ENCODE results near the gene SLC38A6. TPM values are rescaled to one million over a fixed set of nuclear protein-coding genes. Genes with fewer than 3 reads are reported as not detected.

SLC38A6 gene
- total and polyA plus RNA-seq, 10 of the 15 experiments (the other 5 are each of a cell fraction or from before 2014, with no cell fraction given) = 2.0 to 7.0 (median 3.7) TPM

DNA sequence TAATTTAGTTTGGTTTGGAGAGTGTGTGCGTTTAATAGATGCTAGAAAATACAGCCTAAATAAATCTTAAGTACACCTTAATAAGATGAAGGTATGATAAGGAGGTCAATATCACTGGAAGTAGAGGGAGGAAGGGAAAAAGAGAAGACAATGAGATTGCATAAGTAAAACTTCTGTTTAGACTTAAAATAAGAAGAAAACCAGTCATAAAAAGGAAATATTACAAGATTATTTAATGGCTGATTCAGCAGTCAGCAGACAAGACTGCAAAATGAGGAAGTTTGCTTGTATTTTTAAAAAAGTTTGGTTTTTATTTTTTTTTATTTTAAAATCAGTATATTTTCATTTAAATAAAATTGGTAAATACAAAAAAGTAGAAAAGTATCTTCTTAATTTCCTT lies 3.2 kb downstream of the SLC38A6 start:
- FAIRE-seq (no peak), DNase-seq (ENCODE audit: low read depth, low spot score) (no peak)
- WGBS (ENCODE audit: insufficient coverage, insufficient replicate concordance, low lambda C conversion rate, missing lambda C conversion rate) = 96% methylated on average over 1 of the region's 1 CpG

DNA sequence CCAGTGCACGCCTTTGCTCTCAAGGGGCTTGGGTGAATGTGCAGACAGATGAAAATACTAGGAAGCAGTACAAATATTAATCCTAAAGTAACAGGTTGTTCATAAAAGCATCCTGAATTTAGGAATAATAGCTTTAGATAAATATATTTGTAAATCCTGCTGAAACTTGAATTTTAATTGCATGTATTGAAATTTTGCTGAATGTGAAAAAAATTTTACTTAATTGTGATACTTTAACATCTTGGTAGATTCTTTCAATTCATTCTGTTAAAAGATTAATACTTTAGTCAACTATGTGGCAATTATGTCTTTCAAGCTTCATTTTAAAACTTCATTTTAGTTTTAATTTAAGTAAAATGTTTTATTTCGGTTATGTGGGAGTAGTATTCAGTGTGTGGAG lies 5.5 kb downstream of the SLC38A6 start:
- H3K27ac ChIP-seq (ENCODE audit: control insufficient read depth, insufficient read depth) = no peak overlapping the region
- ChIA-PET CTCF (interaction anchor here (1.2 to 1.8 kb wide), 2 partner anchors 171 to 329 kb away, joined by 3 to 4 read pairs; no protein-coding TSS in a partner anchor), SMC1A (ENCODE audit: uncharacterized antibody, unreplicated experiment) (interaction anchor here (0.6 to 1.4 kb wide), 3 partner anchors 8 to 586 kb away, joined by 3 read pairs; no protein-coding TSS in a partner anchor), POLR2A (no interaction called here), RAD21 (ENCODE audit: unreplicated experiment) (no interaction called here)
- H3K9ac ChIP-seq (ENCODE audit: control insufficient read depth, insufficient read depth, low read length) = no peak overlapping the region
- no peaks in the 10 kb centered on the region for H3K27me3 ChIP-seq (replicated peaks in 1 of 2; ENCODE audit: control insufficient read depth in 2 of 2, insufficient read depth in 2 of 2, low read length in 1 of 2)
- in situ Hi-C loops (cut with MboI) (no loop called here), intact Hi-C loops (cut with micrococcal nuclease; ENCODE audit: unreplicated experiment) (no loop called here)
- H3K4me3 ChIP-seq = no peak overlapping the region
- ATAC-seq (no peak), FAIRE-seq (no peak), DNase-seq (ENCODE audit: low read depth, low spot score) (no peak)
- peaks cover 2% of the 10 kb centered on the region; the same call in 1 of the 2 replicates for H3K79me2 ChIP-seq (ENCODE audit: control insufficient read depth, insufficient read depth, low read length)
- no peak overlapping the region for H2AFZ ChIP-seq (ENCODE audit: control insufficient read depth, low read depth, low read length)
- H3K9me3 ChIP-seq (replicated peaks; ENCODE audit: control insufficient read depth, insufficient read depth, low read length) = no peaks in the 10 kb centered on the region
- H3K36me3 ChIP-seq (ENCODE audit: control insufficient read depth in 2 of 2, insufficient read depth in 2 of 2, low read length in 1 of 2) = no peaks in the 10 kb centered on the region
- TF ChIP-seq IRF4 (IDR thresholded peaks at IDR 0.05; ENCODE audit: low read depth, low read length) (no peak), SMAD1 (IDR thresholded peaks at IDR 0.05; ENCODE audit: low read depth, partially characterized antibody) (no peak)
- TF ChIP-seq, protein P1, sequence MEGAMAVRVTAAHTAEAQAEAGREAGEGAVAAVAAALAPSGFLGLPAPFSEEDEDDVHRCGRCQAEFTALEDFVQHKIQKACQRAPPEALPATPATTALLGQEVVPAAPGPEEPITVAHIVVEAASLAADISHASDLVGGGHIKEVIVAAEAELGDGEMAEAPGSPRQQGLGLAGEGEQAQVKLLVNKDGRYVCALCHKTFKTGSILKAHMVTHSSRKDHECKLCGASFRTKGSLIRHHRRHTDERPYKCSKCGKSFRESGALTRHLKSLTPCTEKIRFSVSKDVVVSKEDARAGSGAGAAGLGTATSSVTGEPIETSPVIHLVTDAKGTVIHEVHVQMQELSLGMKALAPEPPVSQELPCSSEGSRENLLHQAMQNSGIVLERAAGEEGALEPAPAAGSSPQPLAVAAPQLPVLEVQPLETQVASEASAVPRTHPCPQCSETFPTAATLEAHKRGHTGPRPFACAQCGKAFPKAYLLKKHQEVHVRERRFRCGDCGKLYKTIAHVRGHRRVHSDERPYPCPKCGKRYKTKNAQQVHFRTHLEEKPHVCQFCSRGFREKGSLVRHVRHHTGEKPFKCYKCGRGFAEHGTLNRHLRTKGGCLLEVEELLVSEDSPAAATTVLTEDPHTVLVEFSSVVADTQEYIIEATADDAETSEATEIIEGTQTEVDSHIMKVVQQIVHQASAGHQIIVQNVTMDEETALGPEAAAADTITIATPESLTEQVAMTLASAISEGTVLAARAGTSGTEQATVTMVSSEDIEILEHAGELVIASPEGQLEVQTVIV (IDR thresholded peaks at IDR 0.05; ENCODE audit: borderline replicate concordance, partially characterized antibody) = no peak
- TF ChIP-seq, protein P2, sequence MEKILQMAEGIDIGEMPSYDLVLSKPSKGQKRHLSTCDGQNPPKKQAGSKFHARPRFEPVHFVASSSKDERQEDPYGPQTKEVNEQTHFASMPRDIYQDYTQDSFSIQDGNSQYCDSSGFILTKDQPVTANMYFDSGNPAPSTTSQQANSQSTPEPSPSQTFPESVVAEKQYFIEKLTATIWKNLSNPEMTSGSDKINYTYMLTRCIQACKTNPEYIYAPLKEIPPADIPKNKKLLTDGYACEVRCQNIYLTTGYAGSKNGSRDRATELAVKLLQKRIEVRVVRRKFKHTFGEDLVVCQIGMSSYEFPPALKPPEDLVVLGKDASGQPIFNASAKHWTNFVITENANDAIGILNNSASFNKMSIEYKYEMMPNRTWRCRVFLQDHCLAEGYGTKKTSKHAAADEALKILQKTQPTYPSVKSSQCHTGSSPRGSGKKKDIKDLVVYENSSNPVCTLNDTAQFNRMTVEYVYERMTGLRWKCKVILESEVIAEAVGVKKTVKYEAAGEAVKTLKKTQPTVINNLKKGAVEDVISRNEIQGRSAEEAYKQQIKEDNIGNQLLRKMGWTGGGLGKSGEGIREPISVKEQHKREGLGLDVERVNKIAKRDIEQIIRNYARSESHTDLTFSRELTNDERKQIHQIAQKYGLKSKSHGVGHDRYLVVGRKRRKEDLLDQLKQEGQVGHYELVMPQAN (conservative IDR thresholded peaks at IDR 0.05) = no peak
- BruUV-seq (replicated peaks) = no TSS peak
- 94% methylated on average over 2 of the region's 2 CpGs for WGBS (ENCODE audit: insufficient coverage, insufficient replicate concordance, low lambda C conversion rate, missing lambda C conversion rate)
- no peak overlapping the region for H3K4me2 ChIP-seq (ENCODE audit: control insufficient read depth, insufficient read depth)
- H3K4me1 ChIP-seq (ENCODE audit: control insufficient read depth, insufficient read depth, low read length) = 0 out of 2 replicates have a peak, but pooled peaks cover 3% of the 10 kb centered on the region
- no peaks in the 10 kb centered on the region for H4K20me1 ChIP-seq (ENCODE audit: control insufficient read depth, insufficient read depth)

More for the DNA sequence above, 3.2 kb downstream of the SLC38A6 start:
- H3K4me3 ChIP-seq = no peak overlapping the region
- 0 out of 2 replicates have a peak, but pooled peaks cover 3% of the 10 kb centered on the region for H3K4me1 ChIP-seq (ENCODE audit: control insufficient read depth, insufficient read depth, low read length)
- H3K36me3 ChIP-seq (ENCODE audit: control insufficient read depth in 2 of 2, insufficient read depth in 2 of 2, low read length in 1 of 2) = no peaks in the 10 kb centered on the region
- no peak overlapping the region for H3K27ac ChIP-seq (ENCODE audit: control insufficient read depth, insufficient read depth)
- ATAC-seq = no peak
- H3K79me2 ChIP-seq (ENCODE audit: control insufficient read depth, insufficient read depth, low read length) = peaks cover 16% of the 10 kb centered on the region
- H3K9ac ChIP-seq (ENCODE audit: control insufficient read depth, insufficient read depth, low read length) = no peak overlapping the region
- in situ Hi-C loops (cut with MboI) = no loop called here
- CTCF ChIA-PET = no interaction called here
- H4K20me1 ChIP-seq (ENCODE audit: control insufficient read depth, insufficient read depth) = no peaks in the 10 kb centered on the region
- SMC1A ChIA-PET (ENCODE audit: uncharacterized antibody, unreplicated experiment) = no interaction called here
- no TSS peak for BruUV-seq (replicated peaks)
- H3K27me3 ChIP-seq (replicated peaks in 1 of 2; ENCODE audit: control insufficient read depth in 2 of 2, insufficient read depth in 2 of 2, low read length in 1 of 2) = no peaks in the 10 kb centered on the region
- intact Hi-C loops (cut with micrococcal nuclease; ENCODE audit: unreplicated experiment) = loop anchor here (5.0 kb wide), 2 partner anchors 203 to 327 kb away; no protein-coding TSS in a partner anchor
- H3K9me3 ChIP-seq (replicated peaks; ENCODE audit: control insufficient read depth, insufficient read depth, low read length) = no peaks in the 10 kb centered on the region
- POLR2A ChIA-PET = interaction anchor here (0.6 kb wide), 1 partner anchor 706 kb away, joined by 3 read pairs; no protein-coding TSS in a partner anchor
- no peak for TF ChIP-seq EGR1 (IDR thresholded peaks at IDR 0.05; ENCODE audit: borderline replicate concordance in 1 of 2, low read depth in 2 of 2, low read length in 2 of 2)
- H3K4me2 ChIP-seq (ENCODE audit: control insufficient read depth, insufficient read depth) = no peak overlapping the region
- RAD21 ChIA-PET (ENCODE audit: unreplicated experiment) = no interaction called here
- H2AFZ ChIP-seq (ENCODE audit: control insufficient read depth, low read depth, low read length) = no peak overlapping the region
